ENCODE results near the gene LRRC47. TPM values are rescaled to one million over a fixed set of nuclear protein-coding genes. Genes with fewer than 3 reads are reported as not detected.

The LRRC47 gene
- polyA plus RNA-seq, 1 of the 3 experiments (the other 2 are of a cell fraction) = 34.6 TPM

- no peaks in the 10 kb centered on the region for H3K9me2 ChIP-seq
- H2AFZ ChIP-seq (ENCODE audit: low read depth) = no peak overlapping the region
- H3K27ac ChIP-seq (ENCODE audit: low read depth in 2 of 2, low read length in 1 of 2) = peak overlapping the region in 1 of 2 experiments; percentile 78; a peak in 1 of 4 replicates
- H3K27me3 ChIP-seq (ENCODE audit: insufficient read depth) = no peaks in the 10 kb centered on the region
- WGBS (ENCODE audit: low lambda C conversion rate) = 72% methylated on average over 26 of the region's 32 CpGs
- H3K4me2 ChIP-seq = peak overlapping the region; percentile 81
- peak; percentile 65 for DNase-seq
- peaks cover 5% of the 10 kb centered on the region for H3F3A ChIP-seq (replicated peaks; ENCODE audit: insufficient read depth)
- TF ChIP-seq RXRA (IDR thresholded peaks at IDR 0.05; ENCODE audit: borderline replicate concordance, low read depth) = no peak
- no peak for TF ChIP-seq TEAD4 (IDR thresholded peaks at IDR 0.05; ENCODE audit: borderline replicate concordance, insufficient read depth)
- no peak for TF ChIP-seq CHD2 (IDR thresholded peaks at IDR 0.05; ENCODE audit: low read length, partially characterized antibody)
- no peak for TF ChIP-seq GABPA (IDR thresholded peaks at IDR 0.05; ENCODE audit: low read depth)
- TF ChIP-seq TAF1 (IDR thresholded peaks at IDR 0.05; ENCODE audit: borderline replicate concordance, low read depth, low read length) = no peak
- no peak for TF ChIP-seq FOXM1 (IDR thresholded peaks at IDR 0.05; ENCODE audit: low read depth)
- no peak for TF ChIP-seq CTCF (IDR thresholded peaks at IDR 0.05)
- H3K4me3 ChIP-seq (ENCODE audit: low read depth in 2 of 2, low read length in 1 of 2) = peak overlapping the region; percentile 57 to 68; a peak in 3 of 4 replicates
- no peaks in the 10 kb centered on the region for H3K9me3 ChIP-seq
- ChIA-PET CTCF (interaction anchor here (0.8 kb wide), 1 partner anchor 47 kb away, joined by 4 read pairs; no protein-coding TSS in a partner anchor), POLR2A (no interaction called here)
- no peaks in the 10 kb centered on the region for H4K20me1 ChIP-seq (ENCODE audit: insufficient read depth)
- peak overlapping the region; percentile 54; the same call in 1 of the 2 replicates for H3K9ac ChIP-seq
- H3K4me1 ChIP-seq (ENCODE audit: control insufficient read depth in 1 of 2, insufficient read depth in 2 of 2, low read depth in 1 of 2, low read length in 1 of 2) = peaks cover 0 to 42% of the 10 kb centered on the region in 2 experiments; a peak in 1 of 4 replicates
- H3K79me2 ChIP-seq (ENCODE audit: insufficient read depth) = no peaks in the 10 kb centered on the region
- no peaks in the 10 kb centered on the region for H3K36me3 ChIP-seq (replicated peaks in 1 of 2; ENCODE audit: control insufficient read depth in 1 of 2, insufficient read depth in 2 of 2, low read length in 1 of 2)
Observed at GRCh38 chr1:3771108-3772026, 24.9 kb downstream of the LRRC47 start.

GRCh38 chr1:3770047-3770765, 26.1 kb downstream of the LRRC47 start:
- 89% methylated on average over 7 of the region's 16 CpGs for WGBS (ENCODE audit: low lambda C conversion rate)
- CTCF ChIA-PET = interaction anchor here (1.7 kb wide), 1 partner anchor 46 kb away, joined by 8 read pairs; no protein-coding TSS in a partner anchor
- Histone ChIP-seq H3K4me1 (ENCODE audit: control insufficient read depth in 1 of 2, insufficient read depth in 2 of 2, low read depth in 1 of 2, low read length in 1 of 2) (peaks cover 0 to 30% of the 10 kb centered on the region in 2 experiments; a peak in 1 of 4 replicates), H3F3A (replicated peaks; ENCODE audit: insufficient read depth) (peaks cover 5% of the 10 kb centered on the region), H3K9me3 (no peaks in the 10 kb centered on the region), H3K9ac (no peak overlapping the region), H3K9me2 (no peaks in the 10 kb centered on the region), H4K20me1 (ENCODE audit: insufficient read depth) (no peaks in the 10 kb centered on the region), H3K79me2 (ENCODE audit: insufficient read depth) (no peaks in the 10 kb centered on the region), H3K27ac (ENCODE audit: low read depth in 2 of 2, low read length in 1 of 2) (no peak overlapping the region), H2AFZ (ENCODE audit: low read depth) (no peak overlapping the region), H3K4me3 (ENCODE audit: low read depth in 2 of 2, low read length in 1 of 2) (no peak overlapping the region), H3K27me3 (ENCODE audit: insufficient read depth) (no peaks in the 10 kb centered on the region), H3K36me3 (replicated peaks in 1 of 2; ENCODE audit: control insufficient read depth in 1 of 2, insufficient read depth in 2 of 2, low read length in 1 of 2) (no peaks in the 10 kb centered on the region), H3K4me2 (no peak overlapping the region)
- DNase-seq = no peak
- TF ChIP-seq FOSL2 (IDR thresholded peaks at IDR 0.05; ENCODE audit: borderline replicate concordance, low read depth) = no peak
- no peak for TF ChIP-seq MXI1 (IDR thresholded peaks at IDR 0.05; ENCODE audit: low read depth, low read length)
- no peak for TF ChIP-seq JUND (IDR thresholded peaks at IDR 0.05)
- no peak for TF ChIP-seq FOXJ3 (CRISPR knock-in tag; IDR thresholded peaks at IDR 0.05)
- TF ChIP-seq NFIC (IDR thresholded peaks at IDR 0.05; ENCODE audit: borderline replicate concordance) = no peak
- no peak for TF ChIP-seq NRF1 (IDR thresholded peaks at IDR 0.05; ENCODE audit: low read depth, low read length)
- no peak for TF ChIP-seq EZH2phosphoT487 (IDR thresholded peaks at IDR 0.05; ENCODE audit: borderline replicate concordance, low read depth)
- TF ChIP-seq POLR2AphosphoS5 (IDR thresholded peaks at IDR 0.05; ENCODE audit: low read depth, low read length) = no peak
- no peak for TF ChIP-seq RXRA (IDR thresholded peaks at IDR 0.05; ENCODE audit: borderline replicate concordance, low read depth)
- TF ChIP-seq MAX (IDR thresholded peaks at IDR 0.05; ENCODE audit: low read depth) = no peak
- TF ChIP-seq RFX5 (IDR thresholded peaks at IDR 0.05; ENCODE audit: low read length) = no peak
- TF ChIP-seq RCOR1 (IDR thresholded peaks at IDR 0.05; ENCODE audit: low read length) = no peak
- POLR2A ChIA-PET = interaction anchor here (0.6 kb wide), 1 partner anchor 11 kb away, joined by 3 read pairs; no protein-coding TSS in a partner anchor

All from SK-N-SH (cell line).